ENCODE data around the gene ELL. TPM values are rescaled to one million over a fixed set of nuclear protein-coding genes. Genes with fewer than 3 reads are reported as not detected.
A peak's percentile ranks its signal among the peaks of the same experiment; 100 is the strongest.

Gene ELL
- total RNA-seq, 1 donor = 19.9 TPM

DNA sequence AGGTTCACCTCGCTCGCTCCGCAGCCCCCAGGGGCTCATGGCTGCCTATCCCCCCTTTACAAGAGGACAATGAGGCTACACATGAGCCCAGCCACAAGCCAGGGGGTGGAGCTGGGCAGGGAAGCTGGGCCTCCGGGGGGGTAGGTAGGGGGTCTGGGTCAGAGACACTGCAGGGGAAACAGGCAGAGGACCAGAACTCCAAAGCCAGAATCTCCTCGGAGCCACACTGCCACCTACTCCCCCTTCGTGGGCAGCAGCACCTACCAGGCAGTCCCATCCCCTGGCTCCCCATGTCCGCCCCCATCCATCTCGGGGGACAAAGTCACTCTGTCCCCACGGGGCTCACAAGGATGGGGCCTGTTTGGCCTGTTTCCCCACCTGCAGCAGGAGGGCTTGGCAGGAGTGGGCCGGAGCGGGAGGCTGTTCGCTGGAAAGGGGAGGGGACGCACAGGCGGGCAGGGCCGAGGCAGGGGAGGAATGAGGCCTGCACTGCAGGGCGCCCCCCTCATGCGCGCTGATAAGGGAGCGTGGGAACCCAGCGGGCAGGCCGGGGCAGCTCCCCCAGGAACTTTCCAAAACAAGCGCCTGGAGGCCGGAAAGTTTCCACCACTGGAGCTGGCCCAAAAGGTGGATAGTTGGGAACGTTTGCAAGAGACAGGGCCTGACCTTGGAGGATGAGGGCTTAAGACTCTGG, 83.4 kb downstream of the ELL start:
- peak overlapping the region; percentile 81 for H3K4me3 ChIP-seq (ENCODE audit: low read depth, low read length)
- DNase-seq (ENCODE audit: low read depth) = peak; percentile 94
- TF ChIP-seq, protein P1, sequence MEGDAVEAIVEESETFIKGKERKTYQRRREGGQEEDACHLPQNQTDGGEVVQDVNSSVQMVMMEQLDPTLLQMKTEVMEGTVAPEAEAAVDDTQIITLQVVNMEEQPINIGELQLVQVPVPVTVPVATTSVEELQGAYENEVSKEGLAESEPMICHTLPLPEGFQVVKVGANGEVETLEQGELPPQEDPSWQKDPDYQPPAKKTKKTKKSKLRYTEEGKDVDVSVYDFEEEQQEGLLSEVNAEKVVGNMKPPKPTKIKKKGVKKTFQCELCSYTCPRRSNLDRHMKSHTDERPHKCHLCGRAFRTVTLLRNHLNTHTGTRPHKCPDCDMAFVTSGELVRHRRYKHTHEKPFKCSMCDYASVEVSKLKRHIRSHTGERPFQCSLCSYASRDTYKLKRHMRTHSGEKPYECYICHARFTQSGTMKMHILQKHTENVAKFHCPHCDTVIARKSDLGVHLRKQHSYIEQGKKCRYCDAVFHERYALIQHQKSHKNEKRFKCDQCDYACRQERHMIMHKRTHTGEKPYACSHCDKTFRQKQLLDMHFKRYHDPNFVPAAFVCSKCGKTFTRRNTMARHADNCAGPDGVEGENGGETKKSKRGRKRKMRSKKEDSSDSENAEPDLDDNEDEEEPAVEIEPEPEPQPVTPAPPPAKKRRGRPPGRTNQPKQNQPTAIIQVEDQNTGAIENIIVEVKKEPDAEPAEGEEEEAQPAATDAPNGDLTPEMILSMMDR (IDR thresholded peaks at IDR 0.05; ENCODE audit: insufficient read depth, low read depth, low read length) = no peak

DNA sequence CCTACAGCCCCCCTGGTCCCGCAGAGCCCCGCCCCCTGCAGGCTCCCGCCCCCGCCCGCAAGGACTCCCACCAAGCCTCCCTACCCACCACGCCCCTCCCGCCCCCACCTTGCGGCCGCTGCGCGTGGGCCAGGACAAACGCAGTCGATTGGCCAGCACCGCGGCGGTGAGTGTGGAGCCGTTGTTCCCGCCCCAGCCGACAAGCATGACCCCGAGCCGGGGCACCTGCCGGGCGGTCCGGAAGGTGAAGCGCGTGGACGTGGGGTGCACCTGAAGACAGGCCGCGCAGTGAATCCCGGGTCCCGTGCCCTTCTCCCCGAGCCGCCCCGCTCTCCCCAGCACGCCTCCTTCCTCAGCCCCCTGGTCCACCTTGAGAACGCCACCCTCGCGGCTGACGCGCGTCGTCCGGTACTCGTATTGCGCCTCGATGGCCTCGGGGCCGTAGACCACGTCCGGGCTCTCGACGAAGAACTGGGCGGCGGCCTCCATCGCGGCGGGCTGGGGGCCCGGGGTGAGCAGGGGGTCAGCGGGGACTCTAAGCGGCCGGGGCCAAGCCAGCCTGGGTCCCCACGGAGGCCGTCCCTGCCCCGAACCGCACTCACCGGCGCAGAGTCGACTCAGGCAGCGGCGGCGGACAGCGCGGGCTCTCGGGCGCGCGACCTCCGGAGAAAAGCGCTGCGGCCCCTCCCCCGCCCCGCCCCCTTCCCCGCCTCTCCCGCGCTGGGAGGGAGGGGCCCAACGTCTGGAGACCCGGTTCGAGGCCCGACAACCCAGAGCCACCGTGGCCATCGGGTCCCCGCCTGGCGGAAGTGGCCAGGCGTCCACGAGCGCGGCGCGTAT, 84.2 kb downstream of the ELL start, which contains the start of gene ISYNA1:
Gene ISYNA1, minus strand, starts transcription at position 643 of the 840 bp plus-strand sequence. Its CDS starts 154 bp downstream, at position 489.
- DNase-seq (ENCODE audit: low read depth) = peak; percentile 52
- H3K4me3 ChIP-seq (ENCODE audit: low read depth, low read length) = peak within 1 kb of the TSS; percentile 81
- TF ChIP-seq, protein P1 (IDR thresholded peaks at IDR 0.05; ENCODE audit: insufficient read depth, low read depth, low read length) = no peak

DNA sequence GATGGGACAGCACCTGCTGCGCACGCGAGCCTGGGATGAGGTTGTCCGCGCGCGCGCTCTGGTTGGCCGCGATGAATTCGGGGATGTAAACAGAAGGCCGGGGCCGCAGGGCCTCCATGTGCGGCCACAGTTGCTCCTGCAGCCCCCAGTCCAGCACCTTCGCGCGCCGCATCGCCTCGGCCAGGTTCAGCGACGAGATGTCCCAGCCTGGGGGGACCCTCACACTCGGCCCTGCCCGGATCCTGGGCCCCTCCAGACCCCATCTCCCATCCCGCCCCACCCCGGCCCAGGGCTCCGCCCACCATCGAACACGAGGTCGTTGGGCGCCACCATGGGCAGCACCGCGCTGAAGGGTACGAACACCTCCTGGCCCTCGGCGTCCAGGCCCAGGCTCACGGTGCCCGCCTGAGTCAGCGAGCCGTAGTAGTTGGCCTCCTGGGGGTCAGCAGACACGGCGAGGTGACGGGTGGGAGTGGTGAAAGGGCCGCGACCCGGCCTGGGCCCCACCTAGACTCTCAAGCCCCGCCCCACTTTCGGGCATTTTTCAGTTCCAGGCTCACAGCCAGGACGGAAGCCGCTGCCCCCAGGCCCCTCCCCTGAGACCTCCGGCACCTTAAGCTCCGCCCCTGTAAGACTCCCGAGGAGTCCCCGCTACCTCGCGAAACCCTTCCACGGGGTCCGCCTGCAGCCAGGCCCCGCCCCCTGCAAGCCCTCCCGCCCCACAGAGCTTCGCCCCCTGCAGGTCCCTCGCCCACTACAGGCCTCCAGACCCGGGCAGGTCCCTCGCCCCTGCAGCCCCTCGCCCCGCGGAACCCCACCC, 85.0 kb downstream of the ELL start:
- peak; percentile 95 for DNase-seq (ENCODE audit: low read depth)
- H3K4me3 ChIP-seq (ENCODE audit: low read depth, low read length) = peak overlapping the region; percentile 81
- TF ChIP-seq, protein P1 (IDR thresholded peaks at IDR 0.05; ENCODE audit: insufficient read depth, low read depth, low read length) = no peak

DNA sequence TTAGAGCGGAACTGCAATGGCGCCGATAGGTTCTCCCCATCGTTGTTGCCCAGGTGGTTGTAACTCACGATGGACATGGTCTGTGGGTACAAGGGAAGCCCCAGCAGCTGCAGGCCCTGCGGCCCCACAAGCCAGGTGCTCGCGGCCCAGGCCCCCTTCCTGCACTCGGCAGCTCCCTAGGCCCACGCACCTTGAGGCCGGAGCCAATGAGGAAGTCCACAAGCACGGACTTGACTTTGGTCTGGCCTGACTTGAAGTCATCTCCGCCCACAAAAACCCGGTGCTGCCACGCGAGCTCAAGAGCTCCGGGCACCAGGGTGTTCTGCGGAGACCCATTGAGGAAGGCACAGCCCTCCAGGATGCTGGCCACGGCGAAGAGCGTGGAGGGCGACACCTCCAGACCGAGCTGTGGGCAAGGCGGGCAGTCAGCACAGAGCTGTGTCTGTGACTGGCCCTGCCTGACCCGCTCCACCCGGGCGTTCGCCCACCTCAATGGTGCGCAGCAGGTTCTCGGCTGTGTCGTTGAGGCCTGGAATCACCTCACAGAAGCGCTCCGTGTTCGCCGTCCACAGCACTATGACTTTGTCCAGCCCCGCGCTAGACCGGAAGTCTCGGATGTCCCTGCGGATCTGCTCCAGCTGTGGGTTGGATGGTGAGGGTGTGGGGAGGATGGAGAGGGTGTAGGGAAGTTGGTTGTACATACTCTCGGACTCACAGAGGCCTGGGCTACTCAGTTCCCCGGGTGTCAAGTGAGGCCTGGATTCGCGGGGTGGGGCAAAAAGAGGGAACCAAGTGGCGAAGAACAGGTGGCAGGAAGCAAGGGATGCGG, 85.8 kb downstream of the ELL start:
- TF ChIP-seq, protein P1 (IDR thresholded peaks at IDR 0.05; ENCODE audit: insufficient read depth, low read depth, low read length) = no peak
- peak overlapping the region; percentile 81 for H3K4me3 ChIP-seq (ENCODE audit: low read depth, low read length)
- DNase-seq (ENCODE audit: low read depth) = no peak

DNA sequence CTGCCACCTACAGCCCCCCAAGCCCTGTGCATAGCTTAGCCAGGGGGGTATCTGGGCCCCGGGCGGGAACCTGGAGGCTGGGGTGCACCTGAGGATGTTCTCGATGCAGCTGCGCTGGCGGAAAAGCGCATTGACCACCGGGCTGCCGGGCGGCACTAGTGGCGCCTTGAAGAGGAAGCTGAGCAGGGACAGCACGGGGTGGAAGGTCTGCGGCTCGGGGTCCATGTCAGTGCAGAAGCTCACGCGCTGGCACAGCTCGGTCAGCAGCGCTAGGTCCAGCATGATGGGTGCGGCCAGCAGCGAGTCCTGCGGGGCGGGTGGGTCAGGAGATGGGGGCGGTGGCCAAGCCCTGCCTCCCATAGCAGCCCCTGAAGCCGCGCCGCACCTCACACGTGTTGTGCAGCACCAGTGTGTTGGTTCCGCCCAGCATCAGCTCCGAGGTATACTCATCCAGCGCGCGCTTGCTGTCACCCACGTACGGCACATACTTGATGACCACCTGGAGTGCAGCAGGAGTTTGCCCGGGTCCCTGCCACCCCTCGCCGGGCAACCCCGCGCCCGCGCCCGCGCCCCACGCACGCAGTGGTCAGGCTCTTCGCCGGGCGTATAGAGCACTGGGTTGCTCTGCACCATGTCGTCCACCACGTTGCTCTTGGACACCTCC, 86.6 kb downstream of the ELL start:
- no peak for DNase-seq (ENCODE audit: low read depth)
- H3K4me3 ChIP-seq (ENCODE audit: low read depth, low read length) = no peak overlapping the region
- TF ChIP-seq, protein P1 (IDR thresholded peaks at IDR 0.05; ENCODE audit: insufficient read depth, low read depth, low read length) = no peak

Measured in fibroblast of villous mesenchyme (primary cell).